TTC549 (cell line): ENCODE measurements around the gene SERPINA6.
"Not testable (repeated sequence)": the region's sequence is repeated elsewhere in the genome, so short reads cannot be mapped to it uniquely, and the experiment has no call there.

Source experiments
- FAIRE-seq: peaks from 2 replicates; lab custom pipeline; 2012; peaks lifted over from hg19 to GRCh38; lab: Jason Lieb, UNC

SERPINA6 gene

GRCh38 chr14:94321421-94322271 lies 1.5 kb downstream of the SERPINA6 start:
- no peak for FAIRE-seq

GRCh38 chr14:94320243-94320642 lies 2.9 kb downstream of the SERPINA6 start:
- FAIRE-seq = no peak

- FAIRE-seq = no peak
Observed at GRCh38 chr14:94317259-94317658, 5.9 kb downstream of the SERPINA6 start.

GRCh38 chr14:94316692-94317091 lies 6.4 kb downstream of the SERPINA6 start:
- FAIRE-seq = no peak

GRCh38 chr14:94314890-94315289 lies 8.2 kb downstream of the SERPINA6 start:
- no peak for FAIRE-seq

- FAIRE-seq = no peak
Observed at GRCh38 chr14:94313991-94314655, 9.0 kb downstream of the SERPINA6 start.

GRCh38 chr14:94312481-94313246 lies 10.5 kb downstream of the SERPINA6 start:
- no peak for FAIRE-seq

GRCh38 chr14:94310248-94310647 lies 12.9 kb downstream of the SERPINA6 start:
- no peak for FAIRE-seq

- no peak for FAIRE-seq
Observed at GRCh38 chr14:94309721-94310120, 13.4 kb downstream of the SERPINA6 start.

GRCh38 chr14:94307410-94307992 lies 15.6 kb downstream of the SERPINA6 start:
- FAIRE-seq = no peak

- no peak for FAIRE-seq
Observed at GRCh38 chr14:94306047-94306978, 16.8 kb downstream of the SERPINA6 start.

GRCh38 chr14:94305620-94306019 lies 17.5 kb downstream of the SERPINA6 start:
- no peak for FAIRE-seq

- FAIRE-seq = no peak
Observed at GRCh38 chr14:94304243-94304642, 18.9 kb downstream of the SERPINA6 start.

- no peak for FAIRE-seq
Observed at GRCh38 chr14:94303111-94303510, 20.0 kb downstream of the SERPINA6 start.

GRCh38 chr14:94298130-94298529 lies 25.0 kb downstream of the SERPINA6 start:
- no peak for FAIRE-seq

- FAIRE-seq = not testable (repeated sequence)
Observed at GRCh38 chr14:94296181-94296545, 27.0 kb downstream of the SERPINA6 start.

GRCh38 chr14:94295360-94296180 lies 27.6 kb downstream of the SERPINA6 start:
- no peak for FAIRE-seq

GRCh38 chr14:94293578-94293924 lies 29.6 kb downstream of the SERPINA6 start:
- no peak for FAIRE-seq

GRCh38 chr14:94292872-94293577 lies 30.1 kb downstream of the SERPINA6 start, which contains the start of gene SERPINA10:
TSS of gene SERPINA10 (minus strand) at chr14:94293268. CDS start at chr14:94290593, 2,675 bp downstream.
- no peak for FAIRE-seq

GRCh38 chr14:94292526-94292871 lies 30.6 kb downstream of the SERPINA6 start:
- no peak for FAIRE-seq
